ENCODE measurements around the gene FOCAD.

The FOCAD gene

DNA sequence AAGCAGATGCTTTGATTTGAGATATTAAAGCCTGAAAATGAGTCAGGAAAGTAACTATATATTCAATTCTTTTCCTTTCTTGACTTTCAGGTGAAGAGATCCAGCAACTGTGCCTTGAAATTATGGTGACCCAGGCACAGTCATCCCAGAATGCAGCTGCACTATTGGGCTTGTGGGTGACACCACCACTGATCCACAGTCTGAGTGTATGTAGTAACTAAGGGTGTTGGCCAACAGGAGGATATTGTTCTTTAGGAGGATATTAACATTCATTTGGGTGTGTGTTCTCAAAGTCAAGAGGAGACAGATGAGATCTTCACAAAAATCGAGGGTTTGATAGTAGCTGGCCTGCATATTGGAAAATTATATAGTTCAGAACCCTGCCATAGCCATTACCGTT, 294.2 kb downstream of the FOCAD start:
- DNase-seq: no peak

- DNase-seq: peak; percentile 61 to 74 (median 66)
These were observed 296.9 kb downstream of the FOCAD start for GRCh38 chr9:20980832-20981455.

- DNase-seq: no peak
These were observed 297.4 kb downstream of the FOCAD start for GRCh38 chr9:20981486-20981885.

GRCh38 chr9:20984506-20984905, 300.4 kb downstream of the FOCAD start:
- DNase-seq: peak; percentile 4 to 35 (median 25)

DNA sequence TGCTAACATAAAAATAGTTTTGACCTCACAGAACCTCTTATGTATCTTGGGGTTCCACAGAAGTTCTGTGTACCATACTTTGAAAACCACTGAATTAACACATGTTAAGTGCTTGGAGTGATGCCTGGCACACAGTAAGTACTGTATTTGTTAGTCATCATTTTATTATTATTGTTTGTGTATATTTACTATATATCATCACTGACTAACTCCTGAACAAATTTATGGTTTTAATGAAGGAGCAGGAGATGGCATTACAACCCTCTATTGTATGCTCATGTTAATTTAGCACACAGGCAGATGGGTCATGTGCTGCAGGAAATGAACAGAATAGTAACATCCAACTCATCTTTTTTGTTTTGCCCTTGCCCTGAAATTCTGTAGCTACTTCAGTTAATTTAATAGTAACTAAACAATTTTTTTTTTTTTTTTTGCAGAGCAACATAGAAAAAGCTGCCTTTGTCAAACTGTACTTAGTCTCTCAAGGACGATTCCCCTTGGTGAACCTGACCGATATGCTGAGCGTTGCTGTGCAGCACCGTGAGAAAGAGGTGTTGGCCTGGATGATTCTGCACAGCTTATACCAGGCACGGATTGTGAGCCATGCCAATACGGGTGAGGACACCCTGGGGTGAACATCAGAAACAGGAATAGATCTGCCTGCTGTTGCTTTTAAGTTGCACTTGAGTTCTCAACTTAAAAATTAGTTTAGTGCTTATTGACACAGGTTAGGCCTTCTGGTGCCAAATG, 302.0 kb downstream of the FOCAD start:
- DNase-seq: no peak

DNA sequence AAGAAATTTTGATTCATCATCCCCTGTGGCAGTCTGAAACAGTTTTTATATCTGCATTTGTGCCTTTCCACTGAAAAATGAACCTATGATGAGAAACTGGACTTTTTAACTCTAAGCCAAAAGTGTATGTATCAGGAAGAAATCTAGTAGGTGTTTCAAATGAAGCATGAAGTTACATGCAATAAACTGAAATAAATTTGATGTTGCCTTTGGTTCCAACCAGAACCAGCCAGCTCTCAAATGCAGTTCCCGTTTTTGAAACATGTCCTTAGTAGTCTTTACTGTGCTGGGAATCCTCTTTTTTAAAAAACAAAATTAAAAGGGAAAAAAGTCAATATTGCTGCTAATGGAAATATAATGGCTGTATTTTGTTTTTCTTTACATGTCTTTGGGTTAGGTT, 303.5 kb downstream of the FOCAD start:
- no peak for DNase-seq

DNA sequence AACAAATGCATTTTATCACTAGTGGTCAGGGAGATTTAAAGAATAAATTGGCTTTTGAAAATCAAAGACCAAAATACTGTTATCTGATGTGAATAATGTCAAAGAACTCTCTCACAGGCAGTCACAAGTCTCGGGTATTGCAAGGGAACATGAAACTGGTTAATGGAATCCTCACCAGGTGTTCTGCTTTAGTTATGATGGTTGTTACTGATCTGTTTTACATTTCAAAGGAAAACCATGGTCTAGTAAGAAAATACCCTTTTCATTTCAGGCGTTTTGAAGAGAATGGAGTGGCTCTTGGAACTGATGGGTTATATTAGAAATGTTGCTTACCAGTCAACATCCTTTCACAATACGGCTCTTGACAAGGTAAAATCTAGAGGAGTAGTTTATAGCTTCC, 304.0 kb downstream of the FOCAD start:
- no peak for DNase-seq

GRCh38 chr9:20988671-20989315, 304.7 kb downstream of the FOCAD start:
- DNase-seq: peak; percentile 54 to 86 (median 86)

DNA sequence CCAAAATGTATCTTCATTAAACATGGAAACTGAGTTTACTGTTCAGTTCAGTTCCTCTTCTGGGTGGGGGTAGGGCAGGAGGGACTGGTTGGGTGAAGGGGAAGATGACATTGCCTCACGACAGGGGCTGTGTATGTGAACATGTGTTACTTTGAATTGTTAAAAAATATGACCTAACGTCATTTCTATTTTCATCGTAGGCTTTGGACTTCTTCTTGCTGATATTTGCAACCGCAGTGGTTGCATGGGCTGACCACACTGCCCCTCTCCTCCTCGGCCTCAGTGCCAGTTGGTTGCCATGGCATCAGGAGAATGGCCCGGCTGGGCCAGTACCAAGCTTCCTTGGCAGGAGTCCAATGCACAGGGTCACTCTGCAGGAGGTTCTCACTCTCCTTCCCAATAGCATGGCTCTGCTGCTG, 305.9 kb downstream of the FOCAD start:
- peak; percentile 41 to 48 (median 42) for DNase-seq

DNA sequence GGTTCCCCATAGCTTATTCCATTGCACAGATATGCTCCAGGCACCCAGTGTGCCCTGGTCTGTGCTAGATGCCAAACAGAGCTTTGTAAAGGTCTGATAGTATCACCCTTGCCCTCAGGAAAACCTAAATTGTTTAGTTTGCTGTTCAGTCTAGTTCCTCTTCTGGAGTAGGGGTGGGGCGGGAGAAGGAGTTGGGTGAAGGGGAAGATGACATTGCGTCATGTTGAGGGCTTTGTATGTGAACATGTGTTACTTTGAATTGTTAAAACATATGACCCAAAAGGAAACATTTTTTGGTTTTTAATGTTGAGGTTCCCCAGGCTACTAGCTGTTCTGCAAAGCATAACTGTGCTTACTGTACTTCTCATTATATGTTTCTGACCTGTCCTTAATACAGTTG, 306.8 kb downstream of the FOCAD start:
- DNase-seq: peak; percentile 75 to 83 (median 81)

GRCh38 chr9:20994486-20994885, 310.4 kb downstream of the FOCAD start:
- DNase-seq: no peak

DNA sequence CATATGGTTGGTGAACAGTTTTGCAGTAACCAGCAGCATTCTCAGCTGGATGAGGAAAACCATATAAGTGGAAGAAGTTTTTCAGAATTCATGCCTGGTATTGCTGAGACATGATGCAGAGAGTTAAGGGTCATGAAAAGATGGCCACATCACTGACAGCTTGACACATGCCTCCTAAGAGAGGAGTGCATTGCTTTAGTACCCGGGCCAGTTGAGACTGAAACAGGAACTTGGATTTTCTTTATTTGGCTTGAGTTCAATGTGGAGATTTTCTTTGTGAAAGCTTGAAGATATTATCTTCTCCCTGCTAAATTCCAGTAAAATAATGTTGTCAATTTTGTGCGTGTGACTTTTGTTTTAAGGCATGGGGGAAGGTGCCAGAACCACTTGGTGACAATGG, 311.6 kb downstream of the FOCAD start:
- DNase-seq: peak; percentile 18 to 28 (median 21)

DNA sequence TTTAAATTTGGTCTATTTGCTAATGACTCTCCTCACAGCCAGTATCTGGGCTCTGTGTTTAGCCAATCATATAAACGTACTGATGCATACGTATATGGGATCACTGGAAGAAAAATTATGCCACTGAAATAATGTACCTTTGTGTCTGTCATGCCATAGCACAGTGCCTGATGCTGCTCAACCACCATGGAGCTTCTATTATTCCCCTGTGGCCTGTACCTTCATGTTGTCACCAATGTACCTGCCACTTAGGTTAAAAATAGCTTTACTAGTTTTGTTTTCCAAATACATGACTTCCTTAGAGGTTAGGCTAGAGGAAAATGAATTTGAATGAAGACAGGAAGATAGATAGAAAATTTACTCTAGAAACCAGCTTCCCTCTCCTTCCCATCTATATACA, 312.8 kb downstream of the FOCAD start:
- DNase-seq: no peak

DNA sequence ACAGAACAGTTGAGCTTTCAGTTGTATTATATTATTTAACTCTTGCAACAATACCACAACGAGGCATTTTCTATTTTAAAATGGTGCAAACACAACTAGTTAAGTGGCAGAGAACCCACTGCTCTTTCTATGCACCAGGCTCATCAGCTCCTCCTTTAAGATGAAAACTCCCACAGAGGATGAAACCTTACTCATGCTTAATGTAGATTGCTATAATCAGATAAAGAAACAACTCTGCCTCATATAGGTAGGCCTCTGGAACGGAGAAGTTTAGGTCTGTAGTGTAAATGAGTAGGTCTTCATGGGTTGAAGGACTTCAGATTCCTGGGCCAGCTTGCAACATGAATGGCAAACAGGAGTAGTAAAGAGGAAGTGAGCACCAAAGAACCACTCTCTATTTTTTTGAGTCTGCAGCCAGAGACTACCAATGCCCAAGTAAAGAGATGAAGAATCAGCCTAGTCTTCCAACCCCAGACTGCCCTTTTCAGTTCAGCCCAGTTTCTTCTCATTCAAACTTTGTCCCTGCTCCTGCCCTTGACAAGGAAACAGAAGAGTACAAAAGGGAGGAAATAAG, 313.5 kb downstream of the FOCAD start:
- peak in 1 of 3 donors; percentile 19 for DNase-seq

DNA sequence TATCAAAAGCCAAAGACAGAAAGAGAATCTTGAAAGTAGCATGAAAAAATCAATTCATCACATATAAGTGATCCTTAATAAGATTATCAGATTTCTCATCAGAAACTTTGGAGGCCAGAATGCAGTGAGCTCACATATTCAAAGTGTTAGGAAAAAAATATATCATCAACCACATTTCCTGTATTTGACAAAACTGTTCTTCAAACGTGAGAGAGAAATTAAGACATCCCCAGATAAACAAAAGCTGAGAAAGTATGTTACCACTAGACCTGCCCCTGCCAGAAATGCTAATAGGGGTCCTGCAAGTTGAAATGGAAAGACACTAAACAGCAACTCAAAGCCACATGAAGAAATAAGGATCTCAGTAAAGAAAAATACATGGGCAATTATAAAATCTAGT, 317.5 kb downstream of the FOCAD start:
- DNase-seq: no peak

DNA sequence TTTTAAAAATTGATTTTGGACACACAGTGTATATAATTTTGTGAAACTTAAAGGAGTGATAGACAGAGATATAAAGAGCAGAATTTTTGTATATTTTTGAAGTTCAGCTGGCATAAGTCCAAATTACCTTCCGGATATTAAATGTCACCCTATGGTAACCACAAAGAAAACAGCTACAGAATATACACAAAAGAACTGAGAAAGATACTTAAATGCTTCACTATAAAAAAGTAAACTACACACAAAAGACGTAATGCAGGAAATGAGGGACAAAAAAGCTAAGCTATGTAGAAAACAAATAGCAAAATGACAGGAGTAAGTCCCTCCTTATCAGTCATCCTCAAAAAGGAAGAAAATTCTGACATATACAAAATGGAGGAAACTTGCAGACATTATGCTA, 318.0 kb downstream of the FOCAD start:
- no peak for DNase-seq

DNA sequence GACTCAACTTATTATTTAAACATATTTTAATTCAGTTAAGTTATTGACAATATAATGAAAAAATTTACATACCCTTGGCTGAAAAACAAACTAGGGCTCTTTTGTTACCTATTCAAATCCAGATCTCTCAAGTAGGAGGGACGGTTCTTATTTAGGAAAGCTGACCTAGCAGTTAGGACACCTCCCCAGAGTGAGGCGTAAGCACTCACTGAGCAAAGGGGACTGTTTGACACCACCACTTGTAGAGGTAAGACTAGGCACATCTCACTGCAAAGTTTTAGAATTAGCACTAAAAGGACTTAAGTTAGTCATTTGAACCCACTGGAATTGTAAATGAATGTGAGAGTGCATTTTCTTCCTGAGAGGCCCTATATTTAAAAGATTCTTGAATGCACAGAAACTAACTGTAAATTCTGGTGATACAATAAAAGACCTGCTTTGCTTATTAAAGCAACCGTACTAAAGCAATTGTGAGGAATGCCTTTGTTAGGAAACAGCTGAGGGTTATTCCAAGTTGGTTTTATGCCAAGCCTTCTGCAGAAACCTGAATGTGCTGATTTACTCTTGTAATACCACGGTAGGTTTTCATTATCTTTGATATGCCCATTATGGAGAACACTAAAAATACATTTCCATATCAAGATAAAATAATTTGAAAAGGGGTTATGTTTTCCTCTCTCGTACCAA, 331.2 kb downstream of the FOCAD start:
- no peak for DNase-seq

GRCh38 chr9:21015995-21016394, 331.9 kb downstream of the FOCAD start:
- peak in 2 of 3 donors; percentile 41 to 53 for DNase-seq

DNA sequence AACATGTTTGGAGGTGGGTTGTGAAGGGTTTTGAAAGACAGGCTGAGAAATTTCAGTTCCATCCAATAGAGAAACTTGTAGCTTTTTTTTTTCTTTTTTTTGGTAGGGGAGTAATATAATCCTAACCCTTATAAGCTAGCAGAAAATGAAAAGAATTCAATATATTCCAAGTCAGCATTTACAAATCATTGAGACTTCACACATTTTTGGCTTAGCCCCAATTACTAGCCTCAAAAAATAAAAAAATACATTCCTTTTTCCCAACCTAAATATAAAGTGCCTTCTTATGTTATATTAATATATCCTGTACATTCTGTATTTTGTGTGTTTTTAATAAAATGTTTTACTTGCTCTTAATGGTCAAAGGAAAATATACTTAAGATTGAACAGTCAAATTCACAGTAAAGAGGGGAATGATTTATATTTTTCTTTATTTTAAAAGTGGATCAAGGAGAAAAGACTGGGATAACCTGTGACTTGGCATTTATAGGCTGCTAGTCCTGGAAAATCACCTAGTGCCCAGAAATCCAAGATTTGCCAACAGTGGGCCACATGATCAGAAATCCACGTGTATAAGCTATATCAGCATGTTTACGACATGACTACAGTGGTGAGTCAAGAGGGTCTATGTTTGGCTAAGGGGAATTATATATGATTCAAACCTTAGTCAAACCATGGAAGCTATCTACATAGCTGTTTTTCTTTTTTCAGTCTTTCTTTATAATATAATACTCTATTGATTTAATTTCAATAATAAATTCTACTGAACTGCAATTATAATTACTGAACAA, 332.8 kb downstream of the FOCAD start:
- peak; percentile 58 to 73 (median 69) for DNase-seq

DNA sequence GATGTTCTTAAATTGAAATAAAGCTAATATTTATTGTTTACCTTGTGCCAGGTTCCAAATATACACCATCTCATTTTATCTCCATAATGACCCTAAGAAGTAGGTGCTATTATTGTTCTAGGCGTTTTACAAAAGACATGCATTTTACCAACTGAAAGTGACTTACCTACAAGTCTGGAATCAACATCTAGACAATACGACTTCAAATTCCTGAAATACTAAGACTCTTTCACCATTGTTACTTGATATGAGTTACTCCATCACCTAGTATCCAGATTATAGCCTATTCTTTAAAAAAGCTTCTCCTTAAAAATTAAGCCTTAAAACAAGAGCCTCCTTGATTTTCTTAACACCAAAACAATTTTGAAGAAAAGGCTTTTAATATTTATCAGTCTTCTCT, 334.1 kb downstream of the FOCAD start:
- DNase-seq: no peak

DNA sequence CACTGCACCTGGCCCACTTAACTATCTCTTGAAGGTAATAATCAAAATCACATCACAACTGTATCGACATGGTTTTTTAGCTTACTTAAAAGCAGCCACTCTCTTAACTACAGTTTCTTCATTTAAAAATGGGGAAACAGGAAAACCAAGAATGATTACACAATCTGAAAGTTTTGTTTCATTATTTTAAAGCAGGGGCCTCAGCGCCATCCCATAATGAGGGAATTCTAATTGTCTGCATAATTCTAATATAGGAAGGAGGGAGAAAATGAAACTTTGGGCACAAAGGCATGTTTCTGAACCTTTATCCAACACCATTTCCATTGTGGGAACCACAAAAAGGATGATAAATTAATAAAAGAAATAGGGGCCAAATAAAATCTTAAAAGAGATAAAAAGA, 339.8 kb downstream of the FOCAD start:
- peak; percentile 53 to 84 (median 81) for DNase-seq

DNA sequence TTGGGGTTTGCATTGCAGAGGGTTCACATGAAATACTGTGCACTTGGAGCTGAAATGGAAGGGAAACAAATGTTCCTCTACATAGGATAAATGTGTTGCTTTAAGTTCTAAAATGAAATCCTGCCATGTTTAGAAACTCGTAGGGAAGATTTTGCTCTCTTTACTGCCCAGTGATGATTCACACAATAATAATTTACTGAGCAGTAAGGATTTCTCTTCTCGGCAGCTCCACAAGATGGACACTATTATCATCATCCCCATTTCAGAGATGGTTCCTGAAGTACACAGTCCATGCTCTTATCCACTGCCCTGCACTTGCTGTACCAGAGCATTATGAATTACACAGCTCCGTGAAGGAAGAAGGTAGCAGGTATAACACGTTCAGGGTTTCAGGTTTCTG, 343.2 kb downstream of the FOCAD start:
- DNase-seq: no peak
